ENCODE measurements around the gene L1CAM. TPM values are rescaled to one million over a fixed set of nuclear protein-coding genes. Genes with fewer than 3 reads are reported as not detected.
A peak's percentile ranks its signal among the peaks of the same experiment; 100 is the strongest.
"Not testable (repeated sequence)": the region's sequence is repeated elsewhere in the genome, so short reads cannot be mapped to it uniquely, and the experiment has no call there.

The L1CAM gene
- total RNA-seq, 5 donors from 2014 or later (not counting 1 experiment from before 2014, with no cell fraction given), result 1.4 to 6.0 (median 4.0) TPM

- DNase-seq (no peak), ATAC-seq (replicated peaks in 1 of 4) (peak in 1 of 4 experiments; percentile 3)
- POLR2A ChIA-PET, result no interaction called here
- CTCF ChIA-PET, result interaction anchor here in 1 of 2 donors (1.6 kb wide), 1 partner anchor 12 kb away, joined by 3 read pairs; no protein-coding TSS in a partner anchor
- WGBS (ENCODE audit: insufficient coverage), result 90% methylated on average over 4 of the region's 23 CpGs
- H3K27ac ChIP-seq (ENCODE audit: low read length), result no peak overlapping the region
- H3K36me3 ChIP-seq (ENCODE audit: control insufficient read depth in 2 of 2, extremely low read depth in 1 of 2, insufficient read depth in 1 of 2, low read length in 1 of 2), result no peaks in the 10 kb centered on the region
- H3K4me1 ChIP-seq (ENCODE audit: control insufficient read depth in 1 of 2, extremely low read depth in 1 of 2, insufficient read depth in 2 of 2, low read length in 2 of 2), result peaks cover 19 to 86% of the 10 kb centered on the region in 2 experiments
- Mint-ChIP-seq H3K27ac (no peak overlapping the region), H3K4me3 (peak overlapping the region; percentile 45 to 64 (median 49)), H3K36me3 (no peaks in the 10 kb centered on the region), H3K4me1 (peaks cover 54 to 65% (median 64%) of the 10 kb centered on the region in 3 donors), H3K9me3 (no peaks in the 10 kb centered on the region), H3K27me3 (peaks cover 0 to 8% of the 10 kb centered on the region in 2 donors)
- peaks cover 0 to 6% of the 10 kb centered on the region in 2 experiments for H3K27me3 ChIP-seq (replicated peaks in 1 of 2; ENCODE audit: control insufficient read depth in 2 of 2, extremely low read depth in 1 of 2, insufficient read depth in 2 of 2, low read length in 1 of 2)
- no peaks in the 10 kb centered on the region for H3K9me3 ChIP-seq
- peak overlapping the region; percentile 20 to 44 for H3K4me3 ChIP-seq (ENCODE audit: control insufficient read depth in 1 of 2, extremely low read depth in 1 of 2, low read length in 1 of 2)
These were observed 66.5 kb downstream of the L1CAM start for GRCh38 chrX:153819384-153820040.

GRCh38 chrX:153818571-153819383 is 67.2 kb downstream of the L1CAM start:
- Histone ChIP-seq H3K36me3 (ENCODE audit: control insufficient read depth in 2 of 2, extremely low read depth in 1 of 2, insufficient read depth in 1 of 2, low read length in 1 of 2) (no peaks in the 10 kb centered on the region), H3K4me1 (ENCODE audit: control insufficient read depth in 1 of 2, extremely low read depth in 1 of 2, insufficient read depth in 2 of 2, low read length in 2 of 2) (peaks cover 18 to 80% of the 10 kb centered on the region in 2 experiments), H3K9me3 (no peaks in the 10 kb centered on the region), H3K27ac (ENCODE audit: low read length) (no peak overlapping the region), H3K4me3 (ENCODE audit: control insufficient read depth in 1 of 2, extremely low read depth in 1 of 2, low read length in 1 of 2) (peak overlapping the region; percentile 20 to 44), H3K27me3 (replicated peaks in 1 of 2; ENCODE audit: control insufficient read depth in 2 of 2, extremely low read depth in 1 of 2, insufficient read depth in 2 of 2, low read length in 1 of 2) (peaks cover 0 to 6% of the 10 kb centered on the region in 2 experiments)
- peaks cover 53 to 59% (median 59%) of the 10 kb centered on the region in 3 donors for H3K4me1 Mint-ChIP-seq
- POLR2A ChIA-PET, result no interaction called here
- no peak overlapping the region for H3K27ac Mint-ChIP-seq
- no peaks in the 10 kb centered on the region for H3K36me3 Mint-ChIP-seq
- peak; percentile 75 to 83 (median 77) for ATAC-seq (replicated peaks in 1 of 4)
- 0% methylated on average over 25 of the region's 67 CpGs for WGBS (ENCODE audit: insufficient coverage)
- H3K4me3 Mint-ChIP-seq, result peak overlapping the region; percentile 43 to 64 (median 49)
- peaks cover 0 to 9% of the 10 kb centered on the region in 2 donors for H3K27me3 Mint-ChIP-seq
- CTCF ChIA-PET, result interaction anchor here in 1 of 2 donors (1.6 kb wide), 1 partner anchor 11 kb away, joined by 3 read pairs; no protein-coding TSS in a partner anchor
- DNase-seq, result peak in 32 of 35 experiments; percentile 5 to 74 (median 36)
- H3K9me3 Mint-ChIP-seq, result no peaks in the 10 kb centered on the region

- H3K4me1 ChIP-seq (ENCODE audit: control insufficient read depth in 1 of 2, extremely low read depth in 1 of 2, insufficient read depth in 2 of 2, low read length in 2 of 2), result peaks cover 17 to 75% of the 10 kb centered on the region in 2 experiments
- H3K36me3 ChIP-seq (ENCODE audit: control insufficient read depth in 2 of 2, extremely low read depth in 1 of 2, insufficient read depth in 1 of 2, low read length in 1 of 2); CTCF ChIA-PET; POLR2A ChIA-PET; DNase-seq; H3K27ac Mint-ChIP-seq; H3K27ac ChIP-seq (ENCODE audit: low read length); H3K4me3 ChIP-seq (ENCODE audit: control insufficient read depth in 1 of 2, extremely low read depth in 1 of 2, low read length in 1 of 2); H3K36me3 Mint-ChIP-seq; ATAC-seq (replicated peaks in 1 of 4); H3K9me3 Mint-ChIP-seq; H3K27me3 ChIP-seq (replicated peaks in 1 of 2; ENCODE audit: control insufficient read depth in 2 of 2, extremely low read depth in 1 of 2, insufficient read depth in 2 of 2, low read length in 1 of 2); H3K9me3 ChIP-seq: not testable (repeated sequence)
- peak overlapping the region in 1 of 3 donors; percentile 64 for H3K4me3 Mint-ChIP-seq
- H3K4me1 Mint-ChIP-seq, result peaks cover 49 to 56% (median 55%) of the 10 kb centered on the region in 3 donors
- H3K27me3 Mint-ChIP-seq, result peaks cover 0 to 13% of the 10 kb centered on the region in 2 donors
- no CpG with 5 or more reads among the region's 9 CpGs for WGBS (ENCODE audit: insufficient coverage)
These were observed 67.9 kb downstream of the L1CAM start for GRCh38 chrX:153818064-153818463.

GRCh38 chrX:153816831-153817690 is 68.9 kb downstream of the L1CAM start:
- H3K9me3 ChIP-seq, result no peaks in the 10 kb centered on the region
- peak overlapping the region; percentile 0 to 64 (median 8) for H3K4me3 Mint-ChIP-seq
- H3K27me3 Mint-ChIP-seq, result peaks cover 0 to 18% of the 10 kb centered on the region in 2 donors
- peaks cover 0 to 6% of the 10 kb centered on the region in 2 experiments for H3K27me3 ChIP-seq (replicated peaks in 1 of 2; ENCODE audit: control insufficient read depth in 2 of 2, extremely low read depth in 1 of 2, insufficient read depth in 2 of 2, low read length in 1 of 2)
- H3K9me3 Mint-ChIP-seq, result no peaks in the 10 kb centered on the region
- DNase-seq (peak in 30 of 35 experiments; percentile 6 to 67 (median 38)), ATAC-seq (replicated peaks in 1 of 4) (peak; percentile 29 to 65 (median 54))
- peaks cover 15 to 67% of the 10 kb centered on the region in 2 experiments for H3K4me1 ChIP-seq (ENCODE audit: control insufficient read depth in 1 of 2, extremely low read depth in 1 of 2, insufficient read depth in 2 of 2, low read length in 2 of 2)
- no peak overlapping the region for H3K4me3 ChIP-seq (ENCODE audit: control insufficient read depth in 1 of 2, extremely low read depth in 1 of 2, low read length in 1 of 2)
- 70% methylated on average over 6 of the region's 25 CpGs for WGBS (ENCODE audit: insufficient coverage)
- no peak overlapping the region for H3K27ac ChIP-seq (ENCODE audit: low read length)
- CTCF ChIA-PET, result no interaction called here
- peaks cover 41 to 48% (median 48%) of the 10 kb centered on the region in 3 donors for H3K4me1 Mint-ChIP-seq
- POLR2A ChIA-PET, result no interaction called here
- H3K36me3 ChIP-seq (ENCODE audit: control insufficient read depth in 2 of 2, extremely low read depth in 1 of 2, insufficient read depth in 1 of 2, low read length in 1 of 2), result no peaks in the 10 kb centered on the region
- no peaks in the 10 kb centered on the region for H3K36me3 Mint-ChIP-seq
- no peak overlapping the region for H3K27ac Mint-ChIP-seq

GRCh38 chrX:153814591-153815315 is 71.2 kb downstream of the L1CAM start:
- peaks cover 28 to 34% (median 33%) of the 10 kb centered on the region in 3 donors for H3K4me1 Mint-ChIP-seq
- DNase-seq (no peak), ATAC-seq (replicated peaks in 1 of 4) (no peak)
- ChIA-PET CTCF (no interaction called here), POLR2A (no interaction called here)
- no peak overlapping the region for H3K4me3 Mint-ChIP-seq
- peak overlapping the region in 1 of 2 donors; percentile 16 for H3K27ac Mint-ChIP-seq
- Histone ChIP-seq H3K4me3 (ENCODE audit: control insufficient read depth in 1 of 2, extremely low read depth in 1 of 2, low read length in 1 of 2) (no peak overlapping the region), H3K9me3 (no peaks in the 10 kb centered on the region), H3K27ac (ENCODE audit: low read length) (no peak overlapping the region), H3K27me3 (replicated peaks in 1 of 2; ENCODE audit: control insufficient read depth in 2 of 2, extremely low read depth in 1 of 2, insufficient read depth in 2 of 2, low read length in 1 of 2) (peaks cover 0 to 6% of the 10 kb centered on the region in 2 experiments), H3K4me1 (ENCODE audit: control insufficient read depth in 1 of 2, extremely low read depth in 1 of 2, insufficient read depth in 2 of 2, low read length in 2 of 2) (peaks cover 6 to 45% of the 10 kb centered on the region in 2 experiments), H3K36me3 (ENCODE audit: control insufficient read depth in 2 of 2, extremely low read depth in 1 of 2, insufficient read depth in 1 of 2, low read length in 1 of 2) (no peaks in the 10 kb centered on the region)
- no peaks in the 10 kb centered on the region for H3K9me3 Mint-ChIP-seq
- peaks cover 0 to 29% of the 10 kb centered on the region in 2 donors for H3K27me3 Mint-ChIP-seq
- no peaks in the 10 kb centered on the region for H3K36me3 Mint-ChIP-seq
- 59% methylated on average over 14 of the region's 19 CpGs for WGBS (ENCODE audit: insufficient coverage)

Data from T-cell (primary cell).